Coronary artery (tissue), 2 donors: ENCODE results near the gene ATOX1.

Experiments used
- DNase-seq: peaks from one replicate; pipeline ENCODE4 v3.0.0-alpha.2; 2017; ENCODE audit warnings: low spot score
- H3K27ac ChIP-seq, 2 donors: fragments of 200-600 bp; sonication (generic); one replicate each; pipeline ENCODE4 v1.5.1; 2016 to 2019
- H3K4me3 ChIP-seq: fragments of 200-600 bp; sonication (generic); 2 replicates; pipeline ENCODE4 v1.5.1; 2016; ENCODE audit warnings: mild to moderate bottlenecking, moderate library complexity
- TF ChIP-seq, protein P1 (sequence below): fragments of 200-600 bp; sonication (generic); IDR thresholded peaks from one replicate; pipeline ENCODE4 v1.5.1; 2019; ENCODE audit warnings: antibody characterized with exemption

Gene ATOX1

DNA sequence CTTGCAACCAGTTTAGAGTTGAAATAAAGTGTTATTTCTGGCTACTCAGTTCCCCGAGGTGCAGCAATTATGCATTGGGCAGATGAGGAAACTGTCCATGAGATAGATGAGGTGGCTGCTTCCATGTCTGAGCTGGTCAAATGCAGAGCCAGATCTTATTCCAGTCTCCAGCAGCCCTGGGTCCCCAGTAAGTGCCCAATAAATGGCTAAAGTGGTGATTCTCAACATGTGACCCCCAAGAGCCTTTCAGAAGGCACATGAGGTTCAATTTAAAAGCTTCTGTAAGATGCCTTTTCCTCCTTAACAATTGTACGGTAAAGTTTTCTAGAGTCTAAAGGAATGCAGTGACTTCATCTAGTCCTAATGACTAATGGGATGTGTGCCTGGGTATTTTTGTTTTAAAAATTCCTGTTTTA is 17.5 kb downstream of the ATOX1 start:
- no peak for DNase-seq
- TF ChIP-seq, protein P1, sequence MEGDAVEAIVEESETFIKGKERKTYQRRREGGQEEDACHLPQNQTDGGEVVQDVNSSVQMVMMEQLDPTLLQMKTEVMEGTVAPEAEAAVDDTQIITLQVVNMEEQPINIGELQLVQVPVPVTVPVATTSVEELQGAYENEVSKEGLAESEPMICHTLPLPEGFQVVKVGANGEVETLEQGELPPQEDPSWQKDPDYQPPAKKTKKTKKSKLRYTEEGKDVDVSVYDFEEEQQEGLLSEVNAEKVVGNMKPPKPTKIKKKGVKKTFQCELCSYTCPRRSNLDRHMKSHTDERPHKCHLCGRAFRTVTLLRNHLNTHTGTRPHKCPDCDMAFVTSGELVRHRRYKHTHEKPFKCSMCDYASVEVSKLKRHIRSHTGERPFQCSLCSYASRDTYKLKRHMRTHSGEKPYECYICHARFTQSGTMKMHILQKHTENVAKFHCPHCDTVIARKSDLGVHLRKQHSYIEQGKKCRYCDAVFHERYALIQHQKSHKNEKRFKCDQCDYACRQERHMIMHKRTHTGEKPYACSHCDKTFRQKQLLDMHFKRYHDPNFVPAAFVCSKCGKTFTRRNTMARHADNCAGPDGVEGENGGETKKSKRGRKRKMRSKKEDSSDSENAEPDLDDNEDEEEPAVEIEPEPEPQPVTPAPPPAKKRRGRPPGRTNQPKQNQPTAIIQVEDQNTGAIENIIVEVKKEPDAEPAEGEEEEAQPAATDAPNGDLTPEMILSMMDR: no peak
- peak overlapping the region; percentile 61 to 86 for H3K27ac ChIP-seq
- H3K4me3 ChIP-seq: peak overlapping the region; percentile 3

GRCh38 chr5:151740336-151740942 is 18.0 kb downstream of the ATOX1 start:
- Histone ChIP-seq H3K27ac (peak overlapping the region; percentile 61 to 86), H3K4me3 (peak overlapping the region; percentile 3)
- DNase-seq: peak; percentile 88

DNA sequence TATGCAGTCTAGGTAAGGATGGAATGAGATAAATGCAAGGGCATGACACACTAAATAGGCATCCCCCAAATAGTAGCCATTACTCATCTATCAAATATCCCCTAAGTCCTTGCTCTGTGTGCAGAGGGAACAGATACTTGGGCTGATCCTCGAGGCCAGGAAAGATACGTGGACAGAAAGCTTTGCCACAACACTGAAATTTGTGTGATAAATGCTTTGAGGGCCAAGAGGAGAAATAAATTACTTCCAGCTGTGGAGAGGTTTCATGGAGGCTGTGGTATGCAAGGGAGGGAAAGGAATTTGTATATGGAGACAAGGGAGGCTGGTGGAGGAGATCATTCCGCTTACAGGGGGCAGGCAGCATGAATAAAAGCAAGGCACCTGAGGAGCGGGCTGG is 18.5 kb downstream of the ATOX1 start:
- peak overlapping the region; percentile 61 to 86 for H3K27ac ChIP-seq
- peak overlapping the region; percentile 3 for H3K4me3 ChIP-seq
- no peak for DNase-seq
- TF ChIP-seq, protein P1: no peak

More at GRCh38 chr5:151740336-151740942, 18.0 kb downstream of the ATOX1 start:
- TF ChIP-seq, protein P1: peak; percentile 83

DNA sequence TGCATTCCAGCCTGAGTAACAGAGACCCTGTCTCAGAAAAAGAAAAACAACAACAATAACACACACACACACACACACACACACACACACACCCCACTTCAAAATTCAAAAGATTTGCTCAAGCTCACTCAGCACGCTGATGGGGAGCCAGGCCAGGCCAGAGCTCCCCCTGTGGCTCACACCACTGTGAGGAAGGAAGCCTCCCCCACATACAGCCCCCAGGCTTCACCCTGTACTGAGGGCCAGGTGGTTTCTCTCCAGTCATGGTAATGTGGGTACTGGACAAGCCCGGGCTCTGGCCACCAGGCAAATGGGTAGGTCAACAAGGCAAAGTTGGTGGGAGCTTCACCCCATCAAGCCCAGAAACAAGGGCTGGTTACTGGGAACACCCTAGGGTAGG is 19.0 kb downstream of the ATOX1 start:
- TF ChIP-seq, protein P1: no peak
- Histone ChIP-seq H3K27ac (peak overlapping the region in 1 of 2 donors; percentile 86), H3K4me3 (no peak overlapping the region)
- DNase-seq: no peak

GRCh38 chr5:151738125-151738848 is 20.1 kb downstream of the ATOX1 start:
- no peak for DNase-seq
- H3K27ac ChIP-seq: peak overlapping the region in 1 of 2 donors; percentile 45
- TF ChIP-seq, protein P1: no peak
- H3K4me3 ChIP-seq: no peak overlapping the region

DNA sequence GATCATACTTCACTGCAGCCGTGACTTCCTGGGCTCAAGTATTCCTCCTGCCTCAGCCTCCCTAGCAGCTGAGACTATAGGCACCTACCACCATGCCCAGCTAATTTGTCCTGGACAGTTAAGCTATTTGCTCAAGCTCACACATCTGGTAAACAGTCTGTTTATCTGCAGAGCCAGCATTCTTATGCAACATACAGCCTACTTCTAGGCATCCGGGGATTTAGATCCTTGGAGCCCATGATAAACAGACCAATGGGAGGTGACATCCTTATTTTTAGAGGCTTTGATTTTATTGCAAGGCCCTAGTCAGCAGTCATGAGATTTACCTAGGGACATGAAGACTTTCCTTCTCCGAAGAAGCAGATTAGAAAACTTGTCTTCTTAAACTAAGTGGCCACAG is 21.0 kb downstream of the ATOX1 start:
- H3K4me3 ChIP-seq: no peak overlapping the region
- DNase-seq: no peak
- TF ChIP-seq, protein P1: no peak
- no peak overlapping the region for H3K27ac ChIP-seq

- DNase-seq: no peak
- Histone ChIP-seq H3K27ac (no peak overlapping the region), H3K4me3 (no peak overlapping the region)
- TF ChIP-seq, protein P1: no peak
Observed at GRCh38 chr5:151735646-151736045, 22.8 kb downstream of the ATOX1 start.
